ENCODE results near the gene NUBPL.
"Not testable (repeated sequence)": the region's sequence is repeated elsewhere in the genome, so short reads cannot be mapped to it uniquely, and the experiment has no call there.

NUBPL gene

GRCh38 chr14:31619440-31619839 is 58.2 kb downstream of the NUBPL start:
- Histone ChIP-seq H3K4me3 (no peak overlapping the region), H3K27ac (no peak overlapping the region)
- no peak for TF ChIP-seq CTCF (IDR thresholded peaks at IDR 0.05)
- DNase-seq (ENCODE audit: low spot score), result no peak

GRCh38 chr14:31620898-31621297 is 59.7 kb downstream of the NUBPL start:
- DNase-seq (ENCODE audit: low spot score); H3K27ac ChIP-seq; H3K4me3 ChIP-seq: not testable (repeated sequence)

GRCh38 chr14:31622060-31622459 is 60.9 kb downstream of the NUBPL start:
- no peak for DNase-seq (ENCODE audit: low spot score)
- Histone ChIP-seq H3K4me3 (no peak overlapping the region), H3K27ac (no peak overlapping the region)
- TF ChIP-seq CTCF (IDR thresholded peaks at IDR 0.05), result no peak

- H3K27ac ChIP-seq; H3K4me3 ChIP-seq; DNase-seq (ENCODE audit: low spot score): not testable (repeated sequence)
Observed at GRCh38 chr14:31652900-31653299, 91.7 kb downstream of the NUBPL start.

GRCh38 chr14:31657917-31658316 is 96.7 kb downstream of the NUBPL start:
- no peak for DNase-seq (ENCODE audit: low spot score)
- TF ChIP-seq CTCF (IDR thresholded peaks at IDR 0.05), result no peak
- H3K4me3 ChIP-seq, result no peak overlapping the region
- no peak overlapping the region for H3K27ac ChIP-seq

GRCh38 chr14:31659278-31659677 is 98.1 kb downstream of the NUBPL start:
- H3K4me3 ChIP-seq, result no peak overlapping the region
- H3K27ac ChIP-seq, result no peak overlapping the region
- DNase-seq (ENCODE audit: low spot score), result no peak
- no peak for TF ChIP-seq CTCF (IDR thresholded peaks at IDR 0.05)

- TF ChIP-seq CTCF (IDR thresholded peaks at IDR 0.05), result no peak
- no peak overlapping the region for H3K4me3 ChIP-seq
- H3K27ac ChIP-seq, result no peak overlapping the region
- no peak for DNase-seq (ENCODE audit: low spot score)
Observed at GRCh38 chr14:31660191-31660590, 99.0 kb downstream of the NUBPL start.

GRCh38 chr14:31660728-31661127 is 99.5 kb downstream of the NUBPL start:
- Histone ChIP-seq H3K4me3 (no peak overlapping the region), H3K27ac (no peak overlapping the region)
- DNase-seq (ENCODE audit: low spot score), result no peak
- no peak for TF ChIP-seq CTCF (IDR thresholded peaks at IDR 0.05)
